ENCODE data around the gene TCF20.

Gene TCF20

GRCh38 chr22:42270510-42271190 is at the start of gene TCF20:
Gene TCF20, minus strand, starts transcription at chr22:42270653. Its CDS starts 55,348 bp downstream, at chr22:42215305.
- peak; percentile 71 for DNase-seq

GRCh38 chr22:42319386-42319785 is 48.9 kb upstream of the TCF20 start:
- no peak for DNase-seq

- no peak for DNase-seq
Observed at GRCh38 chr22:42318967-42319366, 48.5 kb upstream of the TCF20 start.

GRCh38 chr22:42317691-42318547 is 47.5 kb upstream of the TCF20 start:
- peak; percentile 87 for DNase-seq

GRCh38 chr22:42317008-42317407 is 46.6 kb upstream of the TCF20 start:
- DNase-seq = no peak

- DNase-seq = no peak
Observed at GRCh38 chr22:42315392-42315756, 44.9 kb upstream of the TCF20 start.

GRCh38 chr22:42314709-42315391 is 44.4 kb upstream of the TCF20 start:
- DNase-seq = no peak

- peak; percentile 83 for DNase-seq
Observed at GRCh38 chr22:42313804-42314581, 43.5 kb upstream of the TCF20 start.

- DNase-seq = peak; percentile 7
Observed at GRCh38 chr22:42313204-42313603, 42.8 kb upstream of the TCF20 start.

GRCh38 chr22:42310291-42311015 is 40.0 kb upstream of the TCF20 start:
- no peak for DNase-seq

- no peak for DNase-seq
Observed at GRCh38 chr22:42309865-42310264, 39.4 kb upstream of the TCF20 start.

GRCh38 chr22:42308892-42309468 is 38.5 kb upstream of the TCF20 start:
- DNase-seq = no peak

- DNase-seq = no peak
Observed at GRCh38 chr22:42307806-42308563, 37.5 kb upstream of the TCF20 start.

- DNase-seq = no peak
Observed at GRCh38 chr22:42306010-42306409, 35.6 kb upstream of the TCF20 start.

GRCh38 chr22:42304324-42304790 is 33.9 kb upstream of the TCF20 start:
- DNase-seq = no peak

GRCh38 chr22:42303396-42304323 is 33.2 kb upstream of the TCF20 start:
- DNase-seq = no peak

- no peak for DNase-seq
Observed at GRCh38 chr22:42301742-42302102, 31.3 kb upstream of the TCF20 start.

GRCh38 chr22:42301077-42301741 is 30.8 kb upstream of the TCF20 start:
- no peak for DNase-seq

Data from NCI-H1105 (cell line).